B cell (primary cell): ENCODE measurements around the gene G6PD. TPM values are rescaled to one million over a fixed set of nuclear protein-coding genes. Genes with fewer than 3 reads are reported as not detected.

Experiments used
- ATAC-seq: fragments of 200-7000 bp; cut with Tn5 transposase; one replicate; pipeline ENCODE4 v1.10.0; 2021; ENCODE audit warnings: low read depth, mild to moderate bottlenecking, moderate number of reproducible peaks, moderate library complexity
- CTCF ChIA-PET: fragments of 350-600 bp; sonication (Branson Sonifier 250); formaldehyde crosslinking; loops from one replicate; lab custom pipeline; 2021; ENCODE audit warnings: antibody characterized with exemption, inconsistent platforms; lab: Charles Lee
- POLR2A ChIA-PET: fragments of 350-600 bp; sonication (Branson Sonifier 250); formaldehyde crosslinking; loops from one replicate; lab custom pipeline; 2021; ENCODE audit warnings: antibody characterized with exemption; lab: Charles Lee
- DNase-seq: peaks from one replicate; pipeline ENCODE4 v3.0.0; 2013
- H2AFZ ChIP-seq: 2 replicates; pipeline ENCODE4 v1.6.1; 2012; ENCODE audit warnings: mild to moderate bottlenecking, low read depth, low read length; ENCODE audit not compliant: insufficient read depth, poor library complexity, severe bottlenecking
- H3K27ac ChIP-seq, 2 donors: 1 replicate in 1 of 2; 2 replicates in 1 of 2; pipeline ENCODE4 v1.5.1; 2012 to 2013; ENCODE audit warnings: low read length in 2 of 2, mild to moderate bottlenecking in 2 of 2, moderate library complexity in 1 of 2
- H3K27me3 ChIP-seq, 4 experiments: fragments of 200-600 bp in 1 of 4; sonication (generic) in 1 of 4; replicated peaks in 1 of 4; 1 replicate in 2 of 4; 2 replicates in 2 of 4; pipeline versions ENCODE4 v1.6.1 to v1.7.0; 2013 to 2016; ENCODE audit warnings: low read length in 3 of 4, mild to moderate bottlenecking in 2 of 4, mixed read lengths in 1 of 4, moderate library complexity in 1 of 4; ENCODE audit not compliant: insufficient read depth in 4 of 4, control insufficient read depth in 3 of 4; ENCODE audit errors: control extremely low read depth in 1 of 4
- H3K36me3 ChIP-seq, 2 experiments: replicated peaks in 1 of 2; 1 replicate in 1 of 2; 2 replicates in 1 of 2; pipeline versions ENCODE4 v1.6.1 to v1.7.1; 2013; ENCODE audit warnings: low read length in 1 of 2; ENCODE audit not compliant: insufficient read depth in 2 of 2, control insufficient read depth in 1 of 2; ENCODE audit errors: control extremely low read depth in 1 of 2, extremely low read depth in 1 of 2
- H3K4me1 ChIP-seq, 2 donors: fragments of 200-600 bp in 1 of 2; sonication (generic) in 1 of 2; 1 replicate in 1 of 2; 2 replicates in 1 of 2; pipeline versions ENCODE4 v1.5.1 to v1.6.1; 2013 to 2017; ENCODE audit warnings: low read length in 2 of 2; ENCODE audit not compliant: control insufficient read depth in 2 of 2, insufficient read depth in 2 of 2
- H3K4me2 ChIP-seq: replicated peaks from 2 replicates; pipeline ENCODE3; 2012; ENCODE audit warnings: mild to moderate bottlenecking, low read depth, low read length; ENCODE audit not compliant: poor library complexity, severe bottlenecking
- H3K4me3 ChIP-seq, 5 experiments: fragments of 200-600 bp in 1 of 5; sonication (generic) in 1 of 5; 1 replicate in 3 of 5; 2 replicates in 2 of 5; pipeline versions ENCODE4 v1.5.1 to v1.7.0; 2011 to 2016; ENCODE audit warnings: low read length in 4 of 5, mild to moderate bottlenecking in 4 of 5, low read depth in 2 of 5, control low read depth in 1 of 5, moderate library complexity in 1 of 5; ENCODE audit not compliant: insufficient read depth in 1 of 5; ENCODE audit errors: control extremely low read depth in 1 of 5, extremely low read depth in 1 of 5
- H3K79me2 ChIP-seq: fragments of 200-600 bp; sonication (generic); one replicate; pipeline ENCODE4 v1.6.0; 2016; ENCODE audit warnings: low read length; ENCODE audit not compliant: control insufficient read depth, insufficient read depth
- H3K9ac ChIP-seq: fragments of 200-600 bp; sonication (generic); 2 replicates; pipeline ENCODE4 v1.6.1; 2017; ENCODE audit warnings: mild to moderate bottlenecking, low read length, moderate library complexity
- H3K9me3 ChIP-seq, 3 donors: one replicate each; pipeline versions ENCODE4 v1.6.1 to v1.7.1; 2013; ENCODE audit warnings: low read length in 2 of 3; ENCODE audit not compliant: control insufficient read depth in 2 of 3, insufficient read depth in 1 of 3; ENCODE audit errors: control extremely low read depth in 1 of 3
- H4K20me1 ChIP-seq: 2 replicates; pipeline ENCODE4 v1.6.0; 2012; ENCODE audit warnings: mild to moderate bottlenecking, low read length; ENCODE audit not compliant: insufficient read depth, control insufficient read depth, poor library complexity, severe bottlenecking
- H3K27ac Mint-ChIP-seq: one replicate; pipeline ENCODE4 v1.8.0; 2021; ENCODE audit warnings: mixed read lengths
- H3K27me3 Mint-ChIP-seq: one replicate; pipeline ENCODE4 v1.8.0; 2021; ENCODE audit warnings: mixed read lengths
- H3K4me1 Mint-ChIP-seq: one replicate; pipeline ENCODE4 v1.8.0; 2021; ENCODE audit warnings: mixed read lengths
- H3K4me3 Mint-ChIP-seq: one replicate; pipeline ENCODE4 v1.8.0; 2021; ENCODE audit warnings: mixed read lengths
- H3K9me3 Mint-ChIP-seq: one replicate; pipeline ENCODE4 v1.8.0; 2022; ENCODE audit warnings: mixed read lengths; ENCODE audit not compliant: insufficient read depth
- CTCF ChIP-seq: fragments of 200-600 bp; IDR thresholded peaks from one replicate; pipeline ENCODE4 v1.8.0; 2022; ENCODE audit warnings: antibody characterized with exemption, mild to moderate bottlenecking
- EZH2 ChIP-seq: IDR thresholded peaks from 2 replicates; pipeline ENCODE4 v1.6.1; 2012; ENCODE audit warnings: borderline replicate concordance, low read depth, mild to moderate bottlenecking, moderate library complexity, low read length; ENCODE audit not compliant: insufficient read depth, poor library complexity, severe bottlenecking
- WGBS: methylation state at CpG from one replicate; pipeline ENCODE4 v1.1.5; 2013; ENCODE audit warnings: missing lambda C conversion rate; ENCODE audit not compliant: insufficient coverage; 5-methylcytosine and 5-hydroxymethylcytosine counted together
- intact Hi-C: fragments of 100-400 bp; cut with micrococcal nuclease; formaldehyde crosslinking; loops from one replicate; pipeline ENCODE4 v1.10.0; 2022
- polyA plus RNA-seq: library from polyadenylated mRNA; depleted of rRNA; stranded (reverse); fragments of >200 nt; gene quantifications from 2 replicates; pipeline ENCODE4 v1.2.3, GENCODE V29; 2012
- total RNA-seq, 2 donors: library from RNA; stranded (reverse); fragments of 120-200 nt in 1 of 2; gene quantifications; 1 replicate in 1 of 2; 2 replicates in 1 of 2; pipeline versions ENCODE4 v1.2.3 to v1.2.4, GENCODE V29; 2013 to 2022

Gene G6PD
- total and polyA plus RNA-seq, 2 donors (not counting 1 experiment from before 2014, with no cell fraction given) = 61.2 to 64.4 TPM

- ATAC-seq (no peak), DNase-seq (peak; percentile 59)
- CTCF ChIA-PET = interaction anchor here (1.7 kb wide), 1 partner anchor 12 kb away, joined by 5 read pairs; no protein-coding TSS in a partner anchor
- H3K4me3 Mint-ChIP-seq = peak overlapping the region; percentile 83
- H3K27me3 ChIP-seq = no peaks in the 10 kb centered on the region
- H4K20me1 ChIP-seq = no peaks in the 10 kb centered on the region
- H3K4me1 Mint-ChIP-seq = peaks cover 20% of the 10 kb centered on the region
- H3K9ac ChIP-seq = peak overlapping the region; percentile 68
- peaks cover 4 to 23% of the 10 kb centered on the region in 2 donors for H3K4me1 ChIP-seq
- POLR2A ChIA-PET = interaction anchor here (0.5 to 2.5 kb wide), 5 partner anchors 12 to 117 kb away, joined by 3 to 13 read pairs (median 7); partner anchors contain the start of genes RPL10 and SLC10A3
- peak overlapping the region; percentile 80 for H3K4me2 ChIP-seq
- no peaks in the 10 kb centered on the region for H3K9me3 Mint-ChIP-seq
- H3K79me2 ChIP-seq = peaks cover 6% of the 10 kb centered on the region
- intact Hi-C loops = loop anchor here (5.0 kb wide), 3 partner anchors 58 to 143 kb away; partner anchors contain the start of genes FLNA, PLXNA3 and RPL10
- TF ChIP-seq EZH2 (no peak), CTCF (no peak)
- no peaks in the 10 kb centered on the region for H3K27me3 Mint-ChIP-seq
- H2AFZ ChIP-seq = peak overlapping the region; percentile 68
- H3K9me3 ChIP-seq = no peaks in the 10 kb centered on the region
- peaks cover 0 to 2% of the 10 kb centered on the region in 2 experiments for H3K36me3 ChIP-seq
- 5% methylated on average over 16 of the region's 34 CpGs for WGBS
- peak overlapping the region; percentile 36 to 75 (median 67) for H3K4me3 ChIP-seq
- peak overlapping the region; percentile 70 to 73 for H3K27ac ChIP-seq
- peak overlapping the region; percentile 87 for H3K27ac Mint-ChIP-seq
Observed at GRCh38 chrX:154515090-154515965, 31.3 kb downstream of the G6PD start.
